Fibroblast of mammary gland (primary cell): ENCODE results near the gene SCN4B.
A peak's percentile ranks its signal among the peaks of the same experiment; 100 is the strongest.

ENCODE experiments used
- DNase-seq: peaks from one replicate; pipeline ENCODE4 v3.0.0-alpha.2; 2010; ENCODE audit warnings: low read depth
- H3K4me3 ChIP-seq: 2 replicates; pipeline ENCODE4 v1.5.1; 2011; ENCODE audit warnings: low read depth, mild to moderate bottlenecking, low read length, moderate library complexity; ENCODE audit not compliant: control insufficient read depth
- TF ChIP-seq, protein P1 (sequence below): conservative IDR thresholded peaks from 2 replicates; pipeline ENCODE4 v1.5.1; 2011; ENCODE audit warnings: low read depth, low read length, inconsistent platforms; ENCODE audit not compliant: control insufficient read depth, insufficient read depth

Gene SCN4B

DNA sequence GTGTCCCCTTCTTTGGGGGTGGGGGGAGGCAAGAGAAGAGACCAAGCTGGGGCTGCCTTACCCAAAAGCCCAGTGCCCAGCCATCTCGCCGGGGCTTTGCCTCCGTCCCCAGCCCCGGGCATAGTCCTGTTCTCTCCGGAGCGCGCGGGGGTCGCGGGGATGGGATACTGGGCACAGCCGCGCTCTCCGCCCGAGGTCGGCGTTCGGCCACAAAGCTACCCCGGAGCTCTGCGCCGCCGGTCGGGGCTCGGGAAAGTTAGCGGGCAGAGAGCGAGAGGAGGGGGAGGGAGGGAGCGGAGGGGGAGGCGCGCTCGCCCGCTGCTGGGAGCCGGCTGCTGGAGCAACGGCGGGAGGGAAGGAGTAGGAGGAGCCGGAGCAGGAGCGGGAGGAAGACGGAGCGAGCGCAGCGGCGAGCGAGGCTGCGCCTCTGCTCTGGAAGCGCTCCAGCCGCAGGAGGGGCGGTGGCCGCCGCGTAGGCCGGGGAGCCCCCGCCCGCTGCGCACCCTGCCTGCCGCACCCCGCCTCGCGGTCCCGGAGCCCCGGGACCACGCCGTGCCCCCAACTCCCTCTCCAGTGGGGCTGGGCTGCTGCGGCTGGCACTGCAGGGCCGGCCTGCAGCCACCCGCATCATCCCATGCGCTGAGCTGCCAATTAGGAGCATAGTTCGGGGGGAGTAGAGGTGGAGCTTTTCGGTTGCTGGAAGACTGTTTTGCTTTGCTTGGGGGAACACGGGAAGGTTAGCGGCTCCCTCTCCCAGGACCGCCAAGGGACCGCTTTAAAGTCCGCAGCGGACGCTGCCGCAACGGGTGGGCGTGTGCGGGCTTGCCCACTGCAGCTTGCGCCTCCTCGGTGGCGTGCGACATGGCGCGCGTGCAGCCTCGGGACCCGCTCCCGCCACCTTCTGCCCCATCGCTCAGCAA, at the start of gene SCN4B:
Gene SCN4B (minus strand): TSS at position 272 of the 920 bp plus-strand sequence. CDS start 150 bp downstream, at position 122.
- TF ChIP-seq, protein P1, sequence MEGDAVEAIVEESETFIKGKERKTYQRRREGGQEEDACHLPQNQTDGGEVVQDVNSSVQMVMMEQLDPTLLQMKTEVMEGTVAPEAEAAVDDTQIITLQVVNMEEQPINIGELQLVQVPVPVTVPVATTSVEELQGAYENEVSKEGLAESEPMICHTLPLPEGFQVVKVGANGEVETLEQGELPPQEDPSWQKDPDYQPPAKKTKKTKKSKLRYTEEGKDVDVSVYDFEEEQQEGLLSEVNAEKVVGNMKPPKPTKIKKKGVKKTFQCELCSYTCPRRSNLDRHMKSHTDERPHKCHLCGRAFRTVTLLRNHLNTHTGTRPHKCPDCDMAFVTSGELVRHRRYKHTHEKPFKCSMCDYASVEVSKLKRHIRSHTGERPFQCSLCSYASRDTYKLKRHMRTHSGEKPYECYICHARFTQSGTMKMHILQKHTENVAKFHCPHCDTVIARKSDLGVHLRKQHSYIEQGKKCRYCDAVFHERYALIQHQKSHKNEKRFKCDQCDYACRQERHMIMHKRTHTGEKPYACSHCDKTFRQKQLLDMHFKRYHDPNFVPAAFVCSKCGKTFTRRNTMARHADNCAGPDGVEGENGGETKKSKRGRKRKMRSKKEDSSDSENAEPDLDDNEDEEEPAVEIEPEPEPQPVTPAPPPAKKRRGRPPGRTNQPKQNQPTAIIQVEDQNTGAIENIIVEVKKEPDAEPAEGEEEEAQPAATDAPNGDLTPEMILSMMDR = no peak
- DNase-seq = peak; percentile 24
- H3K4me3 ChIP-seq = peak within 1 kb of the TSS; percentile 37

DNA sequence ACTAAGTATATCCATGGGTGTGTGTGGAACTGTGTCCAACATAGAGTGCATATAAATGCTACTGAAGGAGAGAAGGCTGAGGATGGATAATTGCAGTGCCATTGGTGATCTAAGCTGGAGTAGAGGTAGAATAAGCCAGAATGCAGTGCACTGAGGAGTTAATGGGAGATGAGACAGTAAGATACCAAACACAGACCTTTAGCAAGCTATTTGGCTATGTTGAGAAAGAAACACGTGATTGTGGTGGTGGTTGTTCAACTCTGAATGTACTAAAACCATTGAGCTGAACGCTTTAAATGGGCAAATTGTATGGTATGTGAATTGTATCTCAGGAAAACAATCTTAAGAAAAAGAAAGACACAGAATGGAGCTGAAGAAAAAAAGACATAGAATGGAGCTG, 49.3 kb upstream of the SCN4B start:
- H3K4me3 ChIP-seq = no peak overlapping the region
- DNase-seq = no peak
- TF ChIP-seq, protein P1 = no peak

DNA sequence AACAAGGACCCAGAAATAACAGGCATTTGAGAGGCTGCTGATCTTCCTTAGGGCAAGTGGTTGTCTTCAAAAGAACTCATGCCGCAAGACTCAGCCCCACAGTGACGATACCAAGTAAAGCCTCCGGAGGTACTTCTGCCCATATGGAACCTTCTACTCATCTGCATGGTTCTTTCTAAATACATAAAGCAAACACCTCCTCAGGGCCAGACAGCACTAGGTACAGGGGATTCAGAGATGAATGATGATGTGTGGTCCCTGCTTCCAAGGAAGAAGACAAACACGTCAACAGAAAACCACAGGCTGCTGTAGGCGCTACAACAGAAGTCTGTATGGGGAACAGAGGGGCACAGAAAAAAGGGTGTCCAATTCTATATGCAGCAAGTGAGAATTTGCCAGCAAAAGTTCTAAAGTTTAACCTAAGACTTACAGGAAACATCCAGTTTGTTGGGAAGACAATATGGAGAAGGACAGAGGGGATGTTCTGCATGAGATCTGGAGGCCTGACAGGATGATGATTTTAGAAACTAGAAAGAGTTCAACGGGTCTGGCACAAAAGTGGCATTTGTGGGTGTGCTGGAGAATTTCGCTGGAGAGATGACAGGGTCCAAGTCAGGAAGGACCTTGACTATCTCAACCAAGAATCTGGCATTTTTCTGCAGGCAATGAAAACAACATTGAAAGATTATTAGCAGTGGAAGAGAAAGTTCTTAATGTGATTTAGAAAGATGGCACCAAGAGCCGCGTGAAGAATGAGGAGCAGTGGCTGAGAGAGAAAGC, 48.5 kb upstream of the SCN4B start:
- TF ChIP-seq, protein P1 = no peak
- H3K4me3 ChIP-seq = no peak overlapping the region
- DNase-seq = no peak

- TF ChIP-seq, protein P1 = no peak
These were observed 47.9 kb upstream of the SCN4B start for GRCh38 chr11:118200497-118200896.

DNA sequence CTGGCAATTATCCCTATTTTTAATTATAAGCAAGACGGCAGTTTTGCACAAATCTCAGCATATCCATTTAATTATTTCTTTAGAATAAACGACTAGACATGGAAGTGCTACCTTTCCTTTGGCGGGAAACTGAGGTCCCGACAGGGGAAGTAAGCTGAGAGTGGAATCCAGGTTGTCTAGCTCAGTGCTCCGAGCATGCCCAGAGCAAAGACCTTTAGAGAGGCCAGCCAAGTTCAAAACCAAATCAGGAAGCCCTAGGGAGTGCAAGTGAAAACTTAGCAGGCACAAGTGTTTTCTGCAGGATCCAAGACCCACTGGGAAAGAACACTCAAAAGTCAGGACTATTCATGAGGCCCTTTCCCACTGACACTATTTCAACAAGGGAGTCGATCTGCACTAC, 46.5 kb upstream of the SCN4B start:
- DNase-seq = no peak
- TF ChIP-seq, protein P1 = no peak
- H3K4me3 ChIP-seq = no peak overlapping the region

More at GRCh38 chr11:118200497-118200896, 47.9 kb upstream of the SCN4B start:
- no peak for DNase-seq
- no peak overlapping the region for H3K4me3 ChIP-seq

DNA sequence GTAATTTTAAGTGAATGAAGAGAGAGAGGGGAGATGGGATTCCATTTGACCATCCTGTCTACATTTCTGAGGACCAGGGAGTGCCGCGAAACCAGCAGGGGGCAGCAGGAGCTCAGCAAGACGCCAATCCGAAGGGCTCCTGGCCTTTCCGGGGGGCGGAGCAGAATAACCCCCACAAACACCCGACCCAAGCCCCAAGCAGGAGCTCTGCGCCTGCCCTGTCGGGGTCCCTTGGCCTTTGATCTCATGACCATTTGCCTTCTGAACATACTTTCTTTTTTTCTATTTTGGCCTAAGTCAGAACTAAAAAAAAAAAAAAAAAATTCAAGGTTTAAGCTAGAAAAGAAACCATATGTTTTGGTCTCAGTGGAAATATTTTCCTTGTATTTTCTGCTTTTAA, 45.7 kb upstream of the SCN4B start:
- DNase-seq = peak; percentile 54
- no peak overlapping the region for H3K4me3 ChIP-seq
- TF ChIP-seq, protein P1 = peak; percentile 82
